GM06990 (cell line): ENCODE measurements around the gene MRPL16.

Experiments used
- DNase-seq: peaks from one replicate; pipeline ENCODE4 v3.0.0-alpha.2; 2011; ENCODE audit not compliant: insufficient read length; ENCODE audit errors: extremely low read depth
- H3K27me3 ChIP-seq: replicated peaks from 2 replicates; pipeline ENCODE4 v1.6.0; 2011; ENCODE audit warnings: low read length; ENCODE audit not compliant: control insufficient read depth, insufficient read depth
- H3K36me3 ChIP-seq: 2 replicates; pipeline ENCODE4 v1.5.1; 2011; ENCODE audit warnings: low read length; ENCODE audit not compliant: control insufficient read depth, insufficient read depth
- H3K4me3 ChIP-seq: replicated peaks from 2 replicates; pipeline ENCODE4 v1.5.1; 2011; ENCODE audit warnings: low read depth, mild to moderate bottlenecking, control low read depth, low read length
- CTCF ChIP-seq: IDR thresholded peaks from 2 replicates; pipeline ENCODE4 v1.5.1; 2011; ENCODE audit warnings: low read length, control low read depth, mild to moderate bottlenecking, inconsistent platforms; ENCODE audit not compliant: insufficient read depth, poor library complexity, severe bottlenecking

The MRPL16 gene

DNA sequence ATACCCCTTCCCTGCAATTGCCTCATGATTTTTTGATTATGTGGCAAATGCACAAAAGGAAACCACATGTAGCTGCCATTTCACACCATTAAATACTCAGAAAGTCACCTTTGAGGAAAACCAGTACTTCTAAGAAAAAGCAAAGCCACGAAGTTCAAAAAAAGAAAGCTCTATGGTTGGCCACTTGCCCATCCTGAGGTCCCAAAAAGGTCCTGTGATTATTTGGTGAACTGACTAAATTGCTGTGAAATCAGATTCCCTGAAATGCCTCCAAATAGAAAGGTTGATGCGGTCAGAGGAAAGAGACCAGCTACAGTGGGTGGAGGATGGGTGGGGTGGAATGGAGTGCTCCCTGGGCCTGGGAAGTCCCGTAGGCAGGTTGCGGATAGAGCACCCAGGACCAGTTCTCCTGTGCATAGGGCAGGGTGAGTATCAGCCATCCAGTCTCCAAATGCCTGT is 26.9 kb downstream of the MRPL16 start:
- Histone ChIP-seq H3K36me3 (no peaks in the 10 kb centered on the region), H3K27me3 (no peaks in the 10 kb centered on the region; the same call in 1 of the 2 replicates), H3K4me3 (no peak overlapping the region)
- no peak for TF ChIP-seq CTCF
- no peak for DNase-seq

GRCh38 chr11:59782080-59782479 is 28.5 kb downstream of the MRPL16 start:
- no peak for DNase-seq
- Histone ChIP-seq H3K36me3 (no peaks in the 10 kb centered on the region), H3K27me3 (no peaks in the 10 kb centered on the region; the same call in 1 of the 2 replicates), H3K4me3 (no peak overlapping the region)
- TF ChIP-seq CTCF: no peak

- no peak for TF ChIP-seq CTCF
- no peak overlapping the region for H3K4me3 ChIP-seq
- no peaks in the 10 kb centered on the region; the same call in 1 of the 2 replicates for H3K27me3 ChIP-seq
- DNase-seq: no peak
- no peaks in the 10 kb centered on the region for H3K36me3 ChIP-seq
These were observed 31.1 kb downstream of the MRPL16 start for GRCh38 chr11:59779487-59779886.

- DNase-seq: no peak
- Histone ChIP-seq H3K27me3 (no peaks in the 10 kb centered on the region; the same call in 1 of the 2 replicates), H3K36me3 (no peaks in the 10 kb centered on the region), H3K4me3 (no peak overlapping the region)
- TF ChIP-seq CTCF: no peak
These were observed 32.5 kb downstream of the MRPL16 start for GRCh38 chr11:59778122-59778521.

GRCh38 chr11:59777104-59777503 is 33.5 kb downstream of the MRPL16 start:
- DNase-seq: no peak
- Histone ChIP-seq H3K36me3 (no peaks in the 10 kb centered on the region), H3K4me3 (no peak overlapping the region), H3K27me3 (no peaks in the 10 kb centered on the region)
- no peak for TF ChIP-seq CTCF
